OCI-LY3 (cell line): ENCODE results near the gene ZBTB16.

Experiments
- H2AFZ ChIP-seq: fragments of 200-600, 300-600 bp; shearing (Covaris generic); 2 replicates; pipeline ENCODE4 v1.6.0; 2014; ENCODE audit warnings: antibody characterized with exemption, low read depth, low read length
- H3K27ac ChIP-seq: fragments of 200-600, 300-600 bp; sonication (generic); 2 replicates; pipeline ENCODE4 v1.5.1; 2014; ENCODE audit warnings: mild to moderate bottlenecking, low read length, moderate library complexity, mixed read lengths
- H3K27me3 ChIP-seq: fragments of 200-600, 300-600 bp; sonication (generic); 2 replicates; pipeline ENCODE4 v1.6.1; 2014; ENCODE audit warnings: low read depth, low read length, mixed read lengths
- H3K36me3 ChIP-seq: fragments of 200-600, 300-600 bp; sonication (generic); replicated peaks from 2 replicates; pipeline ENCODE3; 2014; ENCODE audit warnings: low read depth, low read length, mixed read lengths
- H3K4me1 ChIP-seq: fragments of 300-600, 200-600 bp; sonication (generic); 2 replicates; pipeline ENCODE4 v1.6.1; 2014; ENCODE audit warnings: low read length, mixed read lengths
- H3K4me2 ChIP-seq: fragments of 200-600, 300-600 bp; sonication (generic); 2 replicates; pipeline ENCODE4 v1.6.1; 2014; ENCODE audit warnings: low read length, mixed read lengths
- H3K4me3 ChIP-seq: fragments of 300-600, 200-600 bp; sonication (generic); 2 replicates; pipeline ENCODE4 v1.5.1; 2014; ENCODE audit warnings: antibody characterized with exemption, mild to moderate bottlenecking, low read length, moderate library complexity
- H3K79me2 ChIP-seq: fragments of 300-600, 200-600 bp; shearing (Covaris generic); 2 replicates; pipeline ENCODE4 v1.6.1; 2014; ENCODE audit warnings: mild to moderate bottlenecking, low read length, mixed read lengths
- H3K9ac ChIP-seq: fragments of 300-600, 200-600 bp; shearing (Covaris generic); 2 replicates; pipeline ENCODE4 v1.6.0; 2014; ENCODE audit warnings: mild to moderate bottlenecking, low read length, moderate library complexity
- H3K9me3 ChIP-seq: fragments of 200-600, 300-600 bp; shearing (Covaris generic); 2 replicates; pipeline ENCODE4 v1.6.1; 2014; ENCODE audit warnings: low read length, mixed read lengths; ENCODE audit not compliant: insufficient read depth
- H4K20me1 ChIP-seq: fragments of 200-600, 300-600 bp; sonication (generic); 2 replicates; pipeline ENCODE4 v1.6.1; 2016; ENCODE audit warnings: low read length, mixed read lengths; ENCODE audit not compliant: insufficient read depth
- EZH2phosphoT487 ChIP-seq: fragments of 200-600 bp; shearing (Covaris generic); IDR thresholded peaks from 2 replicates; pipeline ENCODE4 v1.6.1; 2018; ENCODE audit warnings: antibody characterized with exemption, mixed run types, low read depth
- TF ChIP-seq, protein P1 (sequence below): fragments of 200-600, 300-600 bp; sonication (generic); IDR thresholded peaks from 2 replicates; pipeline ENCODE4 v1.5.1; 2014; ENCODE audit warnings: antibody characterized with exemption, low read length, low read depth

Gene ZBTB16

DNA sequence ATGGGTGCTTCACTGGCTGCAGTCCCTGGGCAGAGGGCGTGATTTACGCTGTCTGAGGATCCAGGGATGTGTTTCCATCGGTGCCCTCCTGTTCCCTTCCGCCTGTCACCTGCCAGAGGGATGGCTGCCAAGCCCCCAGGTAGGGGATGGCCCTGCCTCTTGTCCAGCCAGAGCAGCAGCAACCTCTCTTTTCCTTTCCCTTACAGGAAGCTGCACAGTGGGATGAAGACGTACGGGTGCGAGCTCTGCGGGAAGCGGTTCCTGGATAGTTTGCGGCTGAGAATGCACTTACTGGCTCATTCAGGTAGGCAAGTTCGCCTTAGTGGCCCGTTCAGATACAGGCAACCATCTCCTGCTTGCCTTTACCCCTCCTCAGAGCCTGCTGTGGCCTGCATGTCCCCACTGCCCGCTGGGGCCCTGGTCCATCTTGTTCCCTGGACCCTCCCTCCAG is 96.6 kb downstream of the ZBTB16 start:
- Histone ChIP-seq H3K9me3 (no peaks in the 10 kb centered on the region), H3K4me2 (no peak overlapping the region), H3K27ac (no peak overlapping the region), H3K4me1 (peaks cover 15% of the 10 kb centered on the region), H3K9ac (no peak overlapping the region), H4K20me1 (no peaks in the 10 kb centered on the region), H3K36me3 (no peaks in the 10 kb centered on the region), H3K27me3 (peaks cover 7% of the 10 kb centered on the region), H3K79me2 (no peaks in the 10 kb centered on the region), H2AFZ (no peak overlapping the region), H3K4me3 (no peak overlapping the region)
- no peak for TF ChIP-seq EZH2phosphoT487
- TF ChIP-seq, protein P1, sequence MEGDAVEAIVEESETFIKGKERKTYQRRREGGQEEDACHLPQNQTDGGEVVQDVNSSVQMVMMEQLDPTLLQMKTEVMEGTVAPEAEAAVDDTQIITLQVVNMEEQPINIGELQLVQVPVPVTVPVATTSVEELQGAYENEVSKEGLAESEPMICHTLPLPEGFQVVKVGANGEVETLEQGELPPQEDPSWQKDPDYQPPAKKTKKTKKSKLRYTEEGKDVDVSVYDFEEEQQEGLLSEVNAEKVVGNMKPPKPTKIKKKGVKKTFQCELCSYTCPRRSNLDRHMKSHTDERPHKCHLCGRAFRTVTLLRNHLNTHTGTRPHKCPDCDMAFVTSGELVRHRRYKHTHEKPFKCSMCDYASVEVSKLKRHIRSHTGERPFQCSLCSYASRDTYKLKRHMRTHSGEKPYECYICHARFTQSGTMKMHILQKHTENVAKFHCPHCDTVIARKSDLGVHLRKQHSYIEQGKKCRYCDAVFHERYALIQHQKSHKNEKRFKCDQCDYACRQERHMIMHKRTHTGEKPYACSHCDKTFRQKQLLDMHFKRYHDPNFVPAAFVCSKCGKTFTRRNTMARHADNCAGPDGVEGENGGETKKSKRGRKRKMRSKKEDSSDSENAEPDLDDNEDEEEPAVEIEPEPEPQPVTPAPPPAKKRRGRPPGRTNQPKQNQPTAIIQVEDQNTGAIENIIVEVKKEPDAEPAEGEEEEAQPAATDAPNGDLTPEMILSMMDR = no peak

DNA sequence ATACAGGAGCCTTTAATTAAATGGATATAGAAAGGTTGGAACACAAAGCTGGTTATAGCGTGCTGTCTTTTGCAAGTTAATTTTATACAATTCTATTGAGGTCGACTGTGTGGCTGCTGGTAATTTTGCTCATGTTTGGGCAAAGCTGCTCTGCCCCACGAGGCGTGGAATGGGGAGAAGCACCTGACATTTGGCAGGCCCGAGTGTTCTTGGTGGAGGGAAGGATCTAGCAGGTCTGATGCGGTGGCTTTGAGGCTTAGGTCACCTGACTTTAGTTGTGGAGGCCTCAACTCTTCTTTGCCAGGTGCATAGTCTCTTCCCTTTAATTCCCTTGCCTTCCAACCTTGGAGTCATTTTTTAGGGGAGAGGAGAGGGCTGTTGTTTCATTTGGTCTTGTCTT is 97.3 kb downstream of the ZBTB16 start:
- Histone ChIP-seq H3K79me2 (no peaks in the 10 kb centered on the region), H3K9me3 (no peaks in the 10 kb centered on the region), H3K4me1 (peaks cover 15% of the 10 kb centered on the region), H4K20me1 (no peaks in the 10 kb centered on the region), H3K4me2 (no peak overlapping the region), H3K4me3 (no peak overlapping the region), H3K9ac (no peak overlapping the region), H3K27me3 (peaks cover 7% of the 10 kb centered on the region), H3K27ac (no peak overlapping the region), H2AFZ (no peak overlapping the region), H3K36me3 (no peaks in the 10 kb centered on the region)
- TF ChIP-seq EZH2phosphoT487 = no peak
- TF ChIP-seq, protein P1 = no peak

DNA sequence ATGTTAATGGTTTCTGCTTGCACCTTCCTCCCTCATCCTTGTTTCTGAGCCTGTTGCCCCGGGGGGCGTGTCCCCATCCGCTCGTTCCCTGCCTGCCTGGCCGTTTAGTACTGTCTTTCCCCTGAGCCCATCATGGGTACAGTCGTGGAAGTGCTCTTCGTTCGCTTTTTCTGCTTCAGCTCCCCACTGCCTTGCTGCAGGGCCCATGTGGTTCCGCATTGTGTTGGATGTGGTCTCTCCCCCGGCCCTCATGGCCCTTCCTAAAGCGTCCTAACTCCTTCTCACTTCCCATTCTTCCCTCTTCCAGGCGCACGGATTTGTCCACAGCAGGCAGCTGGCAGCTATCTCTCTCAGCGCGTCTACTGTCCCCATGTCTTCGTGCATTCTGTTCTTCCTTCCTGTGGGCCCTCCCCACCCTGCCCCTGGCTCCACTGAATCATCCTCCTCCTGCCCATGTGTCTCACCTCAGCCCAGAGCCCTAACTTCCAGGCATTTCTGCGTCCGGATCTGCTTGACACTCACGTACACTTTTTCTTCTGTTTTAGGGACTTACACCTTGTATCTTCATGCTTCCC is 98.1 kb downstream of the ZBTB16 start:
- Histone ChIP-seq H3K4me2 (no peak overlapping the region), H3K36me3 (no peaks in the 10 kb centered on the region), H3K4me3 (no peak overlapping the region), H3K9ac (no peak overlapping the region), H3K27ac (no peak overlapping the region), H3K9me3 (no peaks in the 10 kb centered on the region), H2AFZ (no peak overlapping the region), H3K27me3 (no peaks in the 10 kb centered on the region), H4K20me1 (no peaks in the 10 kb centered on the region), H3K79me2 (no peaks in the 10 kb centered on the region), H3K4me1 (peaks cover 15% of the 10 kb centered on the region)
- TF ChIP-seq, protein P1 = no peak
- TF ChIP-seq EZH2phosphoT487 = no peak

DNA sequence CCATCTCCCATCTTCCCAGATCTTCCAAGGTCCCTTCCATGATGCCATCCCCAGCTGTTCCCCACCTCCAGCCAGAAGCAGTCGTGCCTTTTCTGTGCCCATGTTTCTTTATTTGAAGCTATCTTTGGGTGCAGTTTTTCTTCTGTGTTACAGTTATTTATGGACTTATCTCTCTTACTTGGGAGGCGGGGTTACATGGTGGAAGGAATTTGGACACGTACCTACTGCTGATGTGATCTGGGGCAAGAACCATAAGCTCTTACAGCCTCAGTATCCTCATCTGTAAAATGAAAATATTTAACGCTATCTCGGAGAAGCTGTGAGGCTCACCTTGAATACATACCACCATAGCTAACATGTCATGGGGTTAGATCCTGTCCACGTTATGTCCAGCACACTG is 98.9 kb downstream of the ZBTB16 start:
- TF ChIP-seq, protein P1 = no peak
- no peak for TF ChIP-seq EZH2phosphoT487
- no peak overlapping the region for H3K9ac ChIP-seq
- no peaks in the 10 kb centered on the region for H4K20me1 ChIP-seq
- no peaks in the 10 kb centered on the region for H3K36me3 ChIP-seq
- peaks cover 15% of the 10 kb centered on the region for H3K4me1 ChIP-seq
- no peak overlapping the region for H2AFZ ChIP-seq
- H3K9me3 ChIP-seq = no peaks in the 10 kb centered on the region
- no peaks in the 10 kb centered on the region for H3K79me2 ChIP-seq
- H3K4me3 ChIP-seq = no peak overlapping the region
- H3K27ac ChIP-seq = no peak overlapping the region
- no peak overlapping the region for H3K4me2 ChIP-seq
- H3K27me3 ChIP-seq = no peaks in the 10 kb centered on the region
